T-helper 2 cell treated with Interferon-gamma antibody and Interleukin-4, amounts not matched to agents 100 ng/mL and 5 ng/mL, for 36 hours (primary cell): ENCODE results near the gene AGFG2. TPM values are rescaled to one million over a fixed set of nuclear protein-coding genes. Genes with fewer than 3 reads are reported as not detected.

Experiments
- intact Hi-C: fragments of 100-400 bp; cut with micrococcal nuclease; formaldehyde crosslinking; loops from one replicate; pipeline ENCODE4 v1.15.1; 2023
- total RNA-seq: library from RNA; stranded (reverse); gene quantifications from 2 replicates; pipeline ENCODE4 v1.2.3, GENCODE V29; 2022

Gene AGFG2
- total RNA-seq, 1 donor from 2014 or later, result 39.2 TPM

- intact Hi-C loops, result no loop called here
Measured at GRCh38 chr7:100607111-100607510, 68.1 kb downstream of the AGFG2 start.

GRCh38 chr7:100609958-100610357 is 71.0 kb downstream of the AGFG2 start:
- intact Hi-C loops, result no loop called here

GRCh38 chr7:100611983-100612729 is 73.2 kb downstream of the AGFG2 start, which contains the start of gene MOSPD3:
TSS of gene MOSPD3 (plus strand) at chr7:100612540. CDS start at chr7:100612792, 252 bp downstream.
- intact Hi-C loops, result loop anchor here (1.0 kb wide), 6 partner anchors 8 to 93 kb away; partner anchors contain the start of genes AGFG2, FBXO24, GNB2 and LRCH4

- intact Hi-C loops, result loop anchor here (1.0 kb wide), 6 partner anchors 9 to 92 kb away; partner anchors contain the start of genes AGFG2, FBXO24, GNB2 and LRCH4
Measured at GRCh38 chr7:100612730-100613390, 73.9 kb downstream of the AGFG2 start.

DNA sequence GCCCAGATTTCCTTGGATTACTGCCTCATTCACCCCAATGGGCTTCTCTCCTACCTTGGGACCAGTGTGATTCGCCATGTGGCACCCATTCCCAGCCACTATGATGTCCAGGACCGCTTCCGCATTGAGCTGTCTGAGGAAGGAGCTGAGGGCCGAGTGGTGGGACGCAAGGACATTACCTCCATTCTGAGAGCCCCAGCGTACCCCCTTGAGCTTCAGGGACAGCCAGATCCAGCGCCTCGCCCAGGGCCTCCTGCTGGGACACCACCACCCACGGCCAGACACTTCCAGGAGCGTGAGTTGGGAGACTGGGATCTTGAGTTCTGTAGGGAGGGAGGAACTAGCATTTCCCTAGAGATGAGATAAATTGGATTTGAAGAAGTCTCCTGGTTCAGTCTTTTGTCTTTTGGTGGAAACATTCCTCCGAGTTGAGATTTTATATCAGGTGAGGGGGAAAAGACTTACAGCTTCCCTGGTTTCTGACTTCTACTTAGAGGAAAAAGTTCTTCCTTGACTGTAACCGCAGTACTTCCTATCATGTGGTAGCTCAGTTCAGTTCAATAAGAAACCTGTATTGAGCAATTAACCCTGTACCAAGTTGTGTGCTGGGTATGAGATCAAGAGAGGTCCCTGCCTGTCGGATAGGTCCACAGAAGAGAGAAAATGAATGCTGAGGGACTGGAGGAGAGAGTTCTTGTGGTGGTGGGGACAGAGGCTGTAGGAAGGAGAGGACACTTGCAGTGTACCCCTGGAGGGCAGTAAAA is 74.6 kb downstream of the AGFG2 start:
- intact Hi-C loops, result no loop called here

DNA sequence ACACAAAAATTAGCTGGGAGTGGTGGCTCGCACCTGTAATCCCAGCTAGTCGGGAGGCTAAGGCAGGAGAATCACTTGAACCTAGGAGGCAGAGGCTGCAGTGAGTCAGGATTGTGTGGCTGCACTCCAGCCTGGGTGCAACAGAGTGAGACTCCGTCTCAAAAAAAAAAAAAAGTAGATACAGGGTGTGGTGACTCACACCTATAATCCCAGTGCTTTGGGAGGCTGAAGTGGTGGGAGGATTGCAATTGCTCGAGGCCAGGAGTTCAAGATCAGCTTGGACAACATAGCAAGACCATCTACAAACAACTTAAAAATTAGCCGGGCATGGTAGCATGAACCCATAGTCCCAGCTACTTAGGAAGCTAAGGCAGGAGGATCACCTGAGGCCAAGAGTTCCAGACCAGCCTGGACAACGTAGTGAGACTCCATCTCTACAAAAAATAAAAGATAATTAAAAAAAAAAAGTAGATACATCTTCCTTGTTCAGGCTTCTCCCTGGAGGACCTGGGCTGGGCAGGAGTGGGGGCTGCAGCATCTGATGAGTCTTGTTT is 75.4 kb downstream of the AGFG2 start:
- intact Hi-C loops, result no loop called here

Other genes with a start within 250 kb of the AGFG2 start
- not detected in 2 replicates for gene SPDYE3, start 231.5 kb upstream of the AGFG2 start, total RNA-seq
- 73.4 and 78.1 TPM in 2 replicates for gene PILRB, start 181.1 kb upstream of the AGFG2 start, total RNA-seq
- gene PILRA, start 165.7 kb upstream of the AGFG2 start, total RNA-seq, result 11.5 and 12.2 TPM in 2 replicates
- 1.3 and 1.9 TPM in 2 replicates for gene ZCWPW1, start 110.5 kb upstream of the AGFG2 start, total RNA-seq
- 42.6 and 44.4 TPM in 2 replicates for gene MEPCE, start 109.4 kb upstream of the AGFG2 start, total RNA-seq
- 68.9 and 81.8 TPM in 2 replicates for gene PPP1R35, start 102.7 kb upstream of the AGFG2 start, total RNA-seq
- gene SPACDR, start 74.9 kb upstream of the AGFG2 start, total RNA-seq, result 3.2 and 3.3 TPM in 2 replicates
- 90.2 and 95.7 TPM in 2 replicates for gene TSC22D4, start 60.0 kb upstream of the AGFG2 start, total RNA-seq
- gene NYAP1, start 55.3 kb upstream of the AGFG2 start, total RNA-seq, result 0.11 TPM in 1 of 2 replicates, not detected in the other
- gene SAP25, start 34.7 kb downstream of the AGFG2 start, total RNA-seq, result 21.4 and 22.5 TPM in 2 replicates
- 167 and 168 TPM in 2 replicates for gene LRCH4, start 46.9 kb downstream of the AGFG2 start, total RNA-seq
- 1.0 and 1.2 TPM in 2 replicates for gene FBXO24, start 47.1 kb downstream of the AGFG2 start, total RNA-seq
- 13.3 and 14.4 TPM in 2 replicates for gene PCOLCE, start 63.2 kb downstream of the AGFG2 start, total RNA-seq
- gene MOSPD3, start 73.3 kb downstream of the AGFG2 start, total RNA-seq, result 55.2 and 58.4 TPM in 2 replicates
- 11.7 and 13.5 TPM in 2 replicates for gene TFR2, start 102.3 kb downstream of the AGFG2 start, total RNA-seq
- gene ACTL6B, start 117.2 kb downstream of the AGFG2 start, total RNA-seq, result not detected in 2 replicates
- gene GNB2, start 134.5 kb downstream of the AGFG2 start, total RNA-seq, result 239 and 243 TPM in 2 replicates
- 43.5 and 49.7 TPM in 2 replicates for gene GIGYF1, start 155.0 kb downstream of the AGFG2 start, total RNA-seq
- gene POP7, start 166.9 kb downstream of the AGFG2 start, total RNA-seq, result 45.4 and 46.8 TPM in 2 replicates
- not detected in 2 replicates for gene EPO, start 181.3 kb downstream of the AGFG2 start, total RNA-seq
- not detected in 2 replicates for gene ZAN, start 194.4 kb downstream of the AGFG2 start, total RNA-seq